Measurements from ENCODE around the gene AFF1.

AFF1 gene

DNA sequence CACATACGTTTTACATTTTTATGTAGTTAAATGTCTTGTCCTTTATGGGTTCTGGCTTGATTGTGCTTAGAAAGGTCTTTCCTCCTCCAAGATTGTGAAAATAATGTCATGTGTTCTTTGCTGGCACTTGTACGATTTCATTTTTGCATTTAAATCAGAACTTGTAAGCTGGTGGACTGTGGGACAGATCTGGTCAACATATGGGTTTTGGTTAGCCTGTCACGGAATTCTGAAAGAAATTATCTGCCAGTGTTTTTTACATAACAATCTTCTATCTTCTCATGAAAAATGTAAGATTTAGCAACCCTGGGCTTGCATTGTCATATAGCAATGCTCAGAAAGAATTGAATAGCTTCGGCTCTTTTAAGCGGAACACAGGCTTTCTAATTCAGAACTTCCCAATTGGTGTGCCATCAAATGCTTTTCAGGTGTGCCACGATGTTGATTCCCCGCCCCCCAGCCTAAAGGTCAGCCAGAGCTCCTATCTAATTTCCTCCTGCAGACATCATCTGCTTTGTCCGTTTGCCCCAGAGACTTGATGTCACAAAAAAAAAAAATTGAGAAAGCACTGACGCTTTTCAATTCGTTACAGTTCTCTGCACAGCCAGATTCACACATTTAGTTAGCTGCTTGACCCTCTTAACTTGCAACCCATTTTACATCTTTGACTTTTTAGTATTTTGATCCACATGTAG lies 16.2 kb downstream of the AFF1 start:
- DNase-seq (ENCODE audit: low read depth), result no peak

DNA sequence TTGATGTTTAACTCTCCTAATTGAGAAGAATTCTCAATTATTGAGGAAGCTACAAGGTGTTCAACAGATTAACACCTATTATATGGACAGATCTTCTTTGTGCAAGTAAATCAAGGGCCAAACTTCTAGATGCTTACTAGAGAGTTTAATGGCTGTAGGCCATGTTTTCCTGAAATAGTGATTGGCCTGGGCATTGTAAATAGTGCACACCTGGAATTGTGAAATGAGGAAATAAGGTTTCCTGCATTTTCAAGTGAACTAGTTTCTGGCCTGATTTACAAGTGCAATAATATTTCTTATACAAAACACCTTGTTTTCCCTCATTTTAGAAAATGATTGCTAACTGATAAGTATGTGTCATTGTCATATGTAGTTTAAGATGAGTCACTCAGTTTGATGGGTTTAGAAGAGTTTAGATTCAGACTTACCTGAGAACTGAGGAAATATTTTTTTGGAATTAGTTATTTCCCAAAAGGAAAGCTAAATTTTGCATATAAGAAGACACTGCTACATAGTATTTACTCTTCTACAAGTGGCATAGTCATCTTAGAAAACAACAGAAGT lies 21.2 kb downstream of the AFF1 start:
- DNase-seq (ENCODE audit: low read depth), result no peak

DNA sequence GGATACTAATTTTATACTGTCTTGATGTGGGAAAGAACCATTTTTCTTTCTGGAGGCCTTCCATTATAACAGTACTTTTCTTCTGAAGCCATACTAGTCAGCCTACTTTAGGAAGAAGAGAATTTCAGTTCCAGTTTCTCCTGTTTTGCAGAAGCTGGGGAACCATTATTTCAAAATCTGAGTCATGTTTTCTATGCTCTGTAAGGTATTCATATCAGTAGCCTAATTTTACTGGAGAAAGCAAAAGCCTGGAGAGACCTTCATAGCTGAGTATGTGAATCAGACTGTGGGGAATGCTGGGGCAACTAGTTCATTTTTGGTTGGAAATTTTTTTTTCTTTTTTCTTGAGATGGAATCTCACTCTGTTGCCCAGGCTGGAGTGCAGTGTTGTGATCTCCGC lies 22.4 kb downstream of the AFF1 start:
- no peak for DNase-seq (ENCODE audit: low read depth)

DNA sequence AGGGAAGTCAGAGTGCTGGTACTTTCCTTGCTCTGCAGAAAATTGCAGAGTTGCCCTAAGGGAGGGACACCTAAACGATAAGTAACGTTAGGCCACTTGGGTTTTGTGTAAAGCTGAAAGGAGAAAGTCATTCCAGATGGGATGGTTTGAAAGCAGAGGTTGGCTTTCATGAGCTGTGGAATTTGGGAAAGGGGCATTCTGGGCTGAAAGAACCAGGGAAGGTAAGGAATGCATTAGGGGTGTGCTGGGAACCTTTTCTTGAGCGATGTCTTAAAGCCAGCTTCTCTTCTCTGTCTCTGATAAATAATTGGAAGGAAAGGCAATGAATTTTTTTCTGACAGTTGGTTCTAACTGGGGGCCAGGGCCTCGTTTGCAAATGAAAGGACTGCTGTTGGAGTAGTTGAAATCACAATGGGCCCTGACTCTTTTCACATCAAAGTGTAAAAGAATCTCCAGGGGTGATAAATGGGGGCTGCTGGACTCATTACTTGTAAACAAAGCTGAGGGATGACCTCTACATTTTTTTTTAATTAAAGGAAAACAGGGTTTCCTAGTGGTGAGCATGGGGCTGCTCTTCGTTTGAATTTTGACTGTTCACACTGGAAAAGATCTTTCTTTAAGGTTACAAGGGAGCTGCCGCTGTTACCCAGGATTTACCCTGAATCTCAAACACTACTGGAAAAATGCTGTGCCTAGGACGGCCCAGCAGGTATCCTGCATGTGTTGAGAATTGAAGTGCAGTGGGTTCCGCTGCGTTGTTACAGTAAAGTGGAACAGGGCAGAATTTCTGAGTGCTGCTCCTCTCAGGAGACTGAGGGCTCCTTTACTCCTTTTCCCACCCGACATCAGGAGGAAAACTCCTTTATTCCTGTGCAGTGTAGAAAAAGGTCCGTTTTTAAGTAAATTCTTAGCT lies 25.0 kb downstream of the AFF1 start:
- no peak for DNase-seq (ENCODE audit: low read depth)

DNA sequence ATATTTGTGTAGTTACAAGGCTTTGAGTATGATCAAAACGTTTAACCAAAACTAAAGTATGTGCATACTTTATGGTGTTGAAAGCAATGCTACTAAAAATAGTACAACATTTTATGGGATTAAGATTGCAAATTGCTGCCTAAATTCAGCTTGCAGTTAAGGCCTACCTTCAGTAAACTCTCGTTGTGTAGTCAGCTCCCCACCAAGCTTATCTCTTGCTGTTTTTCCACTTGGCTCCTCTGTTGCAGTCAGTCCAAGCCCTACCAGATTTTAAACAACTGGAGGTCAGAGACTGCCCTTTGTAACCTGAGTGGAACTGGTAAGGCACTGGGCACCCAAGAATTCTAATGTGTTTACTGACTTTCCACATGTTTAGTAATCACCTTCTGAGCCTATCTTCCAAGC lies 25.7 kb downstream of the AFF1 start:
- DNase-seq (ENCODE audit: low read depth), result no peak

DNA sequence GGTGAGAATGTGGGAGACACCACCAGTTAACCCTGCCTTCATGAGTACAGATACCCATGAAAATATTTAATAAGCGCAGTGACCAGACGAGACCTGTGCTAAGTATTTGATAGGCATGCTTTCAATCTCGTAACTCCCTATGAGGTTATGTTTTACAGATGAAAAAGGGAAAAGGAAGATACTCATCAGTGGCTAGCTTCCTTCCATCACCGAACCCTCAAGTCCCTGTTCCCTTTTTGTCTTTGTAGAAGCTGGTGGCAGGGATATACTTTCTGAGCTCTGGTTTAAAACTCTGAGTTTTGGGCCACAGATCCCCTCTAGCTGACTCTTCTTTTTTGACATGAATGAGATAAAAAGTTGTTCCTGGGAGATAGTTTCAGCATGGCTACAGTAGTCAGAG lies 26.3 kb downstream of the AFF1 start:
- DNase-seq (ENCODE audit: low read depth), result no peak

DNA sequence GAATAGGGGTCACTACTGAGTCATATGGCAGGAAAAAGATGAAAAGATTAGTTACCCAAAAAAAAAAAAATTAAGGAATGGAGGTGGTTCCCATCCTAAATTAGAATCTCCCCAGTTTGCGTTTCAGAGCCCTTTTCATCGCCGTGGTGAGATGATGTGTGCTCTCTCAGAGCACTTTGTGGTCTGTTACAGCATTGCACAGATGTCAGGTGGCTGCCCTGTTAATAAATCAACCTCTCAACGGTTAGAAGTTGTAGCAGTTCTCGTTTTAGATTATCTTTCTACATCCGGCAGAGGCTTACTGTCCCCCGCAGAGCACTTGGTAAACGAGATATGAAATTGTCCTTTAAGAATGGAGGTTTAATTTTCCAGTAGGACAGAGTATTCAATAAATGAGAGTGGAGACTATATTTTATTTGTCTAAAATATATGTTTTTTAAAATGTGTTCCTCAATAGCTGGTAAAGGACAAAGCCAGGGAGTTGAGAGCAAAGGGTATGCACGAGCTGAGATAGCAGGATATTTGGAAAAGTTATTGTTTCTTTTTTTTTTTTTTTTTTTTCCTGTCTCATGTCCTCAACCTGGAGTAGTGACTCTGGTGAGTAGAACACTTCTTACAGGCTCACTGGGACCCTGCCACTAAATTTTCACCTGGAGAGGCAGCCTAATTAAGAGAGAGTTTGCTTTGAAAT lies 26.9 kb downstream of the AFF1 start:
- DNase-seq (ENCODE audit: low read depth), result no peak

DNA sequence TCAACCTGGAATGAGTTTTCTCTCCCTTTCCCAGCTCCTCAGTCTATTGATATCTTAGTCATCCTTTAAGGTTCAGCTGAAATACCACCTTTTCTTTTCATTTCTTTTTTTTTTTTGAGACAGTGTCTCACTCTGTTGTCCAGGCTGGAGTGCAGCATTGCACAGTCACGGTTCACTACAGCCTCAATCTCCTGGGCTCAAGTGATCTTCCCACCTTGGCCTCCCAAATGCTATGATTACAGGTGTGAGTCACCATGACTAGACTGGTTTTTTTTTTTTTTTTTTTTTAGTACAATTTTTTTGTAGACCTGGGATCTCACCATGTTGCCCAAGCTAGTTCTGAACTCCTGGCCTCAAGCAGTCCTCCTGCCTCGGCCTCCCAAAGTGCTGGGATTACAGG lies 28.9 kb downstream of the AFF1 start:
- DNase-seq (ENCODE audit: low read depth), result no peak

DNA sequence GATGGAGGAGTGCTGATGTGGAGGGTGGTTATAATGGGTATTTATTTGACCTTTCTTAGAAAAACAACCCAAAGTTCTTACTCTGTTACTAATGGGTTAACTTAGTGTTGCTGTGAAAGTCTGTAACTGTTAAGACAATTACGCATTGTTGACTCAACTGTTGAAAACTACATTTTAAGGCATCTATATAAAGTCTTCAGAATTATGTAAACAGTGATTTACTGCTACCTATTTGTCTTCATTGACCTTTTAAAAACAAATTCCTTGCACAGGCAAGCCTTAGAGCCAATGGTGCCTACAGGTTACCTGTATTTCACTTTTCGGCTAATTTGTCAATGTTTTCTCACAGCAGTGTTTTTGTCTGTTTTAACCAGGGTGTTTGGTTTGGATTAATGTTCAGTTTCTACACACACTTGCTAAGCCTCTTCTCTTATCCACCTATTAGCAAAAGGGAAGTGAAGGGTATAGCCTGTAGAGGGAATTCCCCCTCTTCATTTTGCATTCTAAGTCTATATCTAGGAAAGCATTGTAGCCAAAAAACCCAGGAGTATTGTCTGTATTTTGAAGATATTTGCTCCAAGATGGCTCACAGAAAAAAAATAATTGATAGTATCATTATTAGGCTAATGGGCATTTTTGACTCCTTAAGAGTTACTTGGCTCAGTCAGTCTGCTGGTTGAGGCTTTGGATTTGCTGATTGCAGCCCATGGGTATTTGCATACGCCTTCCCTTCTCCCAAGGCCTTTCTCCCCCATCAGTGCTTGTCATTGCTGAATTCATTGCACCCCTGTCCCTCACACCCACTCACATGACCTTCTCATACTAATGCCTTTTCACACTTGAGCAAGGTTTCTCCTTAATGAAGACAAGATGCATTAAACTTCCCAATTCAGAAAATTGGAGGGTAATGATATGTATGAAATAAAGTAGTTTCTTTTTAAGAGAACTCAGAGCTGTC lies 30.5 kb downstream of the AFF1 start:
- DNase-seq (ENCODE audit: low read depth), result no peak

DNA sequence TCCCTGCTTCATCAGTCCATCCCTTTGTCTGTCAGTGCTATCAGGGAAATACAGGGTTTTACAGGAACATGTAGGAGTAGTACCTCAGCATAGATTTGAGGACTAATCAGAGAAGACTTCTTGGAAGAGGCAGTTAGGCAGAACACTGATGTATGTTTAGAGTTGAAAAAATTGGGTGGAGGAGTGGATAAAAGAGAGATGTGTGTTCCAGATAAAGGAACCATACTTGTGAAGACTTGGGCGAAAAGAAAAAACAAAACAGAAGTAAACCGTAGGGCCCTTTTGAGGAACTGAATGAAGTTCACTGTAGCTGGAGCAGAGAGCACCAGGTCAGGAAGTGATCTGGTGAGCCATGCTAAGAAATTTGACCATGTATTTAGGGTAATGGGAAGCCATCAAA lies 32.3 kb downstream of the AFF1 start:
- DNase-seq (ENCODE audit: low read depth), result no peak

DNA sequence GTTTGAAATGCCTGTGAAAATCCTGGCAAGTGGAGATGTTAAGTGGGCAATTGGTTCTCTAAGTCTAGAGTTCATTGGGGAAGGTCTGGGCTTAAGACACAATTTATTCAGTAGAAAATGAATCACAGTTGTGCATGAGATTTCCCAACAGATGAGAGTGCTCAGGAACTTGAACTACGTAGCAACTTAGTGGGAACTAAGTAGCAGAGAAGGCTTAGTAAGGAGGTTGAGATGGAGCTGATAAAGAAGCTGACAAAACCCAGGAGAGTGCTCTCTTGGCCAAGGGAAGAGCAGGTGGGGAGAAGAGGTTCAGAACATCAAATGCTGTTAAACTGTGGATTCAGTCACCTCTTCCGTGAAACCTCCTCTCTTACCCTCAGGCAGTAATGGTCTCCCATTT lies 33.0 kb downstream of the AFF1 start:
- DNase-seq (ENCODE audit: low read depth), result no peak

DNA sequence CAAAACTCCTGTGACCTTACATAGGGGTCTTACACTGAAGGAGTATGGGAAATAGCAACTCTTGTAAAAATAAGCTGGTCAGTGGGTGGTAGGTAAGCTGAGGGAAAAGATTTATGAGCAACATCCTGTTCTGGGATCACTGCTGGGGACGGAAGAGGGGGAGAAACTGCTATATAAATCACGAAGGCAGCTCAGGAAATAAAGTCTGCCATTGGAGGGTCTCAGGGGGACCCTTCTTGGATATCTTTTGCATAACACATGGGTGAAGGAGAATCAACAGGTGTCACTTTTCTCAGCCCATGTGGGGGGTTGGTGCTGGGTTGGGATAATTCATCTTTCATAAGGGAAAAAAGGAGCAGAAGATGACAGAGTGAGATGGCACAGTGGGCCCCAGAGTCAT lies 33.7 kb downstream of the AFF1 start:
- no peak for DNase-seq (ENCODE audit: low read depth)

DNA sequence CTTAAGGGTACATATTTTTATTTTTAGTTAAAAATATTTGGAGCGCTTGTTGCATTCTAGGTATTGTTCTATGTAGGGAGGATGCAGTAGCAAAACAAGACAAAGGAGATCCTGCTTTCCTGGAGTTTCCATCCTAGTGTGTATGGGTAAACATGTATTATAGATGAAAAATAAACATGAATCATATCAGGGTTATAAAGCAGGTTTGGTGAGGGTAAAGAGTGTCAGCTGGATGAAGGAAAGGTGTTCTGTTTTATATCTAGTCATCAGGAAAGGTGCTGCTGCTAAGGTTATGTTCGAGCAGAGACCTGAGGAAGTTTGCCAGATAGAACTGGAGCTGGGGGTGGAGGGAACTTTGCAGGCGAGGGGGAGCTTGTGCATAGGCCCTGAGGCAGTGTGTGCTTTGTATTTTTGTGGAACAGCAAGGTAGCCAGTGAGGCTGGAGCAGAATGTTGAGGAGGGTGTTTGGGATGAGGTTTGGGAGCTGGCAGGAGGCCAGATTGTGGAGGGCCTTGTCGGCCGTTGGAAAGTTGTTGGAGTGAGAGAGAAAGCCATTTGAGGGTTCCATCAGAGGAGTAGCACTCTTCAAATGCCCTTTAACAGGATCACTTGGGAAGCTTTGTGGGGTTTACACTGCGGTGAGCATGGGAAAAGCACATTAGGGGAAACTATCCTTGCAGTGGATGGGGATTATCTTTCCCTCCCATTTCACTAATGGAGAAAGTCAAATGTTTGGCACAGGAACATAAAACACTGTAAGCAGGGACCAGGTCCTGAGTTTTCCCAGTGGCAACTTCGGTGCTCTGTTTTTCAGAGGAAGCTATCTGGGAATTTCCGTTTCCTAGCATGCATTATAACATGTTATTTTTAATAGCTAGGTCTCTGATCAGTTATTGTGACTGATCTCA lies 35.9 kb downstream of the AFF1 start:
- no peak for DNase-seq (ENCODE audit: low read depth)

DNA sequence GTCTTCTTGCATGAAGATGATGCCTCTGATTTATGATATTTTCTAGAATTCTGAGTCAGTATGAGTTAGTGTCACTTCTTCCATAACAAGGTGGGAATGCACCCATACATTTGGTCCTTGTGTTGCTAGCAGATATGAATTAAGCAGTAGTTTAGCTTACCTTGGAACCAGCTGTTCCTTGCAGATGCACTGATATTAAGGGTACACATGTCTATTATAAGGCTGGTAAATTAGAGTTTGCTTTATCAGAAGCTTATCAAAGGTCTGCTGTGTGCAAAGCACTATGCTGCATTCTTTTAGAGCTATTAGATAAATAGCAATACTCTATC lies 36.5 kb downstream of the AFF1 start:
- DNase-seq (ENCODE audit: low read depth), result no peak

DNA sequence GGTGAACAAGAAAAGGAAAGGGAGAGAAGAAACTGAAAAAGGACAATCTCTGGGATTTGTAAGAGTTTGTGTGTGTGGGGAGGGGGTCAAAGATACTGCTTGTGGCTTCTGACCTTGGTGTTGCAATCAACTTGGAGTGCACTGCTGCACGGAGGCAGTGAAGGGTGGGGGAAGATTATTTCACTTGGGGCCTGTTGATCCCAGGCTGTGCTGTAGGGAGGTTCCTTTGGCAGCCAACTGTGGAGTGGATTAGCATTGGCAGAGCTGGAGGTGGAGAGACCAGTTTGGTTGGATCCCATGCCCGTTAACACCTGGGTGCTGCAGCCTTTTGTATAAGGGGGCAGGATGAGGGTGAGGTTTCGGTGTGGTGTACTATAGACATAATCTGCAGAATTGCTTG lies 38.2 kb downstream of the AFF1 start:
- no peak for DNase-seq (ENCODE audit: low read depth)

DNA sequence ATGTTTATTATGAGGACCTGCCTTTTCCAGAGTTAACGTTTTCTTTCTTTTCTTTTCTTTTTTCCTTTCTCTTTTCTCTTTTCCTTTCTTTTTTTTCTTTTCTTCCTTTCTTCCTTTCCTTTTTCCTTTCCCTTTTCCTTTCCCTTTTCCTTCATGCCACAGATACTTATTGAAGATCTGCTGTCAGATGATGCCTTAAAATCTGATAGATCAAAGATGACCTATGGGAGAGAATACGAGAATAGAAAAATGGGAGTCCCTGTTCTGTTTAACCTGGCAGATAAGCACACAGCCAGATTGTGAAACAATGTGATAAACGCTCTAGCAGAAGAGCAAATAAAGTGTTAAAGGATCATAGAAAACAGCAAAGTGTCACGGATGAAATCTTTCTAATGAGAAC lies 38.9 kb downstream of the AFF1 start:
- DNase-seq (ENCODE audit: low read depth), result no peak

DNA sequence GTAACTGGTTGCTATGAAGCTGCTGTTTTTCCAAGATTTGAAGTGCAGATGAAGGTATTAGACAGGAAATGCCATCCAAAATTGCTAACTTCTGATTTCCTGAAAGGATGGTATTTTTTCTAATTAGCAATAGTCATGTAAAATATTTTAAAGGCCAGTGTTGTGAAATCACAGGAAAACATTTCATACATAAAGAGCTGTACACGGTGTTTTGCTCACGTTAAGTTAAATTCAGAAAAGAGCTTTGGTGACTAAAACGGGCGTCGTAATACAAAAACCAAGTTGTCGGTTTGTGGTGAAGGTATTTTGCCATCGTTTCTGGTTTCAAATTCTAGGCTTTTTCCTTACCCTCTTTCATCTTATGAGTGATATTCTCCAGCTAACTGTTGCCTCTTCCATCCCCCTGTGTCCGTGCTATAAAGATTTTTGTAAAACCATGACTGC lies 39.8 kb downstream of the AFF1 start:
- DNase-seq (ENCODE audit: low read depth), result no peak

DNA sequence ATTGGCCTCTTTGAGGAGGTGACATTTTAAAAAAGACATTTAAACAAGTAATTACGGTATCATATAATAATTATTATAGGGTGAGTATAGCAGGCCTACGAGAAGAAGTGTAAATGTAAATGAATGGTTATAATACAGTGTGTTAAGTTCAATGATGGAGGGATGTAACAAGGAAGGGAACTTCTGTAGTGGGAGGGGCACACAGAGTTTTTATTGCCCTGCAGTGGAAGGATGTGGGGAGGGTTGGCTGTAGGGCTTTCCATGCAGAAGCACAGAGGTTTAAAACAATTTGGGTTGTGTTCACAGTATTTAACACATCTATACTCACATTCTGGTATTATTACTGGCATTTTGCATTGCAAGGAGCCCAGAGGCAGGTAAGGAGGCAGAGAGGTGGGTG lies 41.1 kb downstream of the AFF1 start:
- no peak for DNase-seq (ENCODE audit: low read depth)

DNA sequence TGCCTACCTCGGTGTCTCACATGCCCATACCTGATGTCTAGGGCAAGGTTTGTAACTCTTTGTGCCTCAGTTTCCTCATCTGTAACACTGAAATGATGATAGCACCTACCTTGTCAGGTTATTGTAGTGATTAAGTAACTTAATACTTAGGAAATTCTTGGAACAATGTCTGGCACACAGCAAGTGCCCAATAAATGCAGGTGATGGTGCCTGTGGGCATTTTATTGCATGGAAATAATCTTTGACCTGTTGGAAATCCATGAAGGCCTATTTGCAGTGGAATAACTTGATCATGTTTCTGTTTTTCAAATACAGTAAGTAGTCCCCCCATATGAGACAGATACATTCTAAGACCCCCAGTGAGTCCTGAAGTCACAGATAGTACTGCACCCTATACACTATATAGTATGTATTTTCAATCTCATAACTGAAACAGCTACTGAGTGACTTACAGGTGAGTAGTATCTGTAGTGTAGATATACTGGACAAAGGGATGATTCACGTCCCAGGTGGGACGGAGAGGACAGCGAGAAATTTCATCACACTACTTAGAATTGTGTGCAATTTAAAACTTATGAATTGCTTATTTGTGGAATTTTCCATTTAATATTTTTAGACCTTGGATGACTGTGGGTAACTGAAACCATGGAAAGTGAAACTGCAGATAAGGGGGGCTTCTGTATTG lies 42.1 kb downstream of the AFF1 start:
- DNase-seq (ENCODE audit: low read depth), result no peak

DNA sequence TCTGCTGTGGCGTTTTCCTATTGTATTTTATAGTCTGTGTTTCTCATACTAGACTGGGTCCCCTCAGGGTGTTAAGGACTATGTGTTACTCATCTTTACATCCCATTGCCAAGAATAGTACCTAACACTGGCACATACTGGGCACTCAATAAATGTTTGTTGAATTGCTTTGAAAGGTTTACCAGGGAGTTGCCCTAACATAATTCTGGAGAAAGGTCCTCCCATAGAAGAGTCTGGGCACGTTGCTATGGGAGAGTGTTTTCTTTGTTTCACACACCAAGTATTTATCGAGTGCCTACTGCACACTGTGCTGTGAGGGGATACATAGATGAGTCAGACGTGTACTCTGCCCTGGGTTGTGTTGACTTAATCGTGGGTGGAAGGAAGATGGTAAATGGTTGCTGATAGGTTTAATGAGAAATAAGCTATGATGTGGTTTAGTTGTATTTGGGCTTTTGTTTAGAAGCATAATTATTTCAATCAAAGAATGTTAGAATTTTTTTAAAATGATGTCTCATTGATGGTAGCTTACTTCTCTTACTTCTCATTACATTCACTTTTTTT lies 42.9 kb downstream of the AFF1 start:
- DNase-seq (ENCODE audit: low read depth), result no peak
